Keratinocyte (primary cell): ENCODE measurements around the gene MYO10.

Experiments
- CTCF ChIP-seq, 3 experiments: IDR thresholded peaks in 1 of 3; conservative IDR thresholded peaks in 1 of 3; optimal IDR thresholded peaks in 1 of 3; 2 replicates in 2 of 3; 3 replicates in 1 of 3; pipeline versions ENCODE3 to v1.5.1; 2011; ENCODE audit warnings: low read length in 3 of 3, mild to moderate bottlenecking in 3 of 3, moderate library complexity in 2 of 3, control low read depth in 1 of 3, inconsistent platforms in 1 of 3; ENCODE audit not compliant: insufficient read depth in 2 of 3; ENCODE audit errors: extremely low read depth in 1 of 3
- EZH2 ChIP-seq: IDR thresholded peaks from one replicate; pipeline ENCODE4 v1.6.1; 2012; ENCODE audit warnings: inconsistent platforms, mild to moderate bottlenecking, low read length, moderate library complexity

- no peak for TF ChIP-seq CTCF (optimal IDR thresholded peaks at IDR 0.05 in 1 of 3, IDR thresholded peaks at IDR 0.05 in 1 of 3, conservative IDR thresholded peaks at IDR 0.05 in 1 of 3; ENCODE audit: extremely low read depth in 1 of 3, insufficient read depth in 2 of 3, low read length in 3 of 3)
- no peak for TF ChIP-seq EZH2
Observed at GRCh38 chr5:16726538-16726946, 209.5 kb downstream of the MYO10 start.
